Gastrocnemius medialis (tissue), 4 donors: Measurements from ENCODE around the gene CATSPER4. TPM values are rescaled to one million over a fixed set of nuclear protein-coding genes. Genes with fewer than 3 reads are reported as not detected.

Experiments
- ATAC-seq, 2 donors: fragments of 150-250 bp; one replicate each; pipeline ENCODE4 v1.9.1; 2016
- DNase-seq, 2 donors: peaks; one replicate each; pipeline ENCODE4 v3.0.0-alpha.2; 2019
- H3K27ac ChIP-seq, 4 donors: fragments of 200-600 bp; sonication (generic); 1 replicate in 1 of 4; 2 replicates in 3 of 4; pipeline ENCODE4 v1.5.1; 2016 to 2018; ENCODE audit warnings: mild to moderate bottlenecking in 2 of 4, moderate library complexity in 1 of 4
- H3K27me3 ChIP-seq, 3 donors: fragments of 200-600 bp; sonication (generic) in 2 of 3; 1 replicate in 1 of 3; 2 replicates in 2 of 3; pipeline versions ENCODE4 v1.5.1 to v1.6.0; 2016 to 2019; ENCODE audit warnings: mild to moderate bottlenecking in 1 of 3, moderate library complexity in 1 of 3
- H3K36me3 ChIP-seq, 2 donors: fragments of 200-600 bp; sonication (generic) in 1 of 2; one replicate each; pipeline ENCODE4 v1.5.1; 2017 to 2018
- H3K4me1 ChIP-seq, 2 donors: fragments of 200-600 bp; sonication (generic) in 1 of 2; one replicate each; pipeline ENCODE4 v1.5.1; 2016 to 2017; ENCODE audit warnings: mild to moderate bottlenecking in 2 of 2
- H3K4me3 ChIP-seq, 4 donors: fragments of 200-600 bp; sonication (generic) in 3 of 4; 1 replicate in 1 of 4; 2 replicates in 3 of 4; pipeline ENCODE4 v1.5.1; 2016 to 2019; ENCODE audit warnings: mild to moderate bottlenecking in 2 of 4
- H3K9me3 ChIP-seq, 3 donors: fragments of 200-600 bp; sonication (generic) in 2 of 3; 1 replicate in 1 of 3; 2 replicates in 2 of 3; pipeline ENCODE4 v1.5.1; 2016 to 2019
- CTCF ChIP-seq, 5 experiments: fragments of 450-650 bp in 3 of 5; fragments of 200-600 bp in 2 of 5; sonication (generic) in 2 of 5; IDR thresholded peaks in 4 of 5; conservative IDR thresholded peaks in 1 of 5; 1 replicate in 4 of 5; 2 replicates in 1 of 5; pipeline ENCODE4 v1.5.1; 2016 to 2019; ENCODE audit warnings: antibody characterized with exemption in 5 of 5, mild to moderate bottlenecking in 3 of 5, moderate library complexity in 3 of 5
- POLR2A ChIP-seq, 2 donors: fragments of 450-650 bp; IDR thresholded peaks; one replicate each; pipeline ENCODE4 v1.6.1; 2017; ENCODE audit warnings: antibody characterized with exemption in 2 of 2, mild to moderate bottlenecking in 2 of 2, moderate library complexity in 2 of 2
- in situ Hi-C, 4 donors: fragments of 200-750 bp; cut with MboI; loops; one replicate each; pipeline versions ENCODE4 v1.15.0 to v1.8.0; 2017; ENCODE audit warnings: low sequenced_read_pairs in 4 of 4
- intact Hi-C: fragments of 100-400 bp; cut with DNase I; formaldehyde crosslinking; loops from one replicate; pipeline ENCODE4 v1.15.1; 2023; ENCODE audit warnings: low total_unique reads
- total RNA-seq, 4 donors: library from RNA; depleted of rRNA; stranded (reverse); fragments of >200 nt; gene quantifications; one replicate each; pipeline versions ENCODE4 v1.1.0 to v1.2.3, GENCODE V29; 2016

Gene CATSPER4
- total RNA-seq, 4 donors from 2014 or later: not detected

- ATAC-seq (peak; percentile 75 to 78), DNase-seq (peak; percentile 85 to 93)
- H3K27ac ChIP-seq: peak overlapping the region; percentile 94 to 98 (median 96)
- intact Hi-C loops (loop anchor here (2.0 to 5.0 kb wide), 3 partner anchors 50 to 95 kb away; no protein-coding TSS in a partner anchor), in situ Hi-C loops (no loop called here)
- TF ChIP-seq POLR2A (IDR thresholded peaks at IDR 0.05) (no peak), CTCF (IDR thresholded peaks at IDR 0.05 in 4 of 5, conservative IDR thresholded peaks at IDR 0.05 in 1 of 5) (no peak)
- peak overlapping the region; percentile 38 to 52 (median 45) for H3K4me3 ChIP-seq
- H3K4me1 ChIP-seq: peaks cover 26 to 35% of the 10 kb centered on the region in 2 donors
- no peaks in the 10 kb centered on the region for H3K27me3 ChIP-seq
- no peaks in the 10 kb centered on the region for H3K9me3 ChIP-seq
- peaks cover 0 to 29% of the 10 kb centered on the region in 2 donors for H3K36me3 ChIP-seq
Measured at GRCh38 chr1:26182383-26182696, 8.1 kb upstream of the CATSPER4 start.

GRCh38 chr1:26184086-26184485, 6.3 kb upstream of the CATSPER4 start:
- Histone ChIP-seq H3K4me1 (peaks cover 26 to 35% of the 10 kb centered on the region in 2 donors), H3K27me3 (no peaks in the 10 kb centered on the region), H3K4me3 (no peak overlapping the region), H3K36me3 (peaks cover 0 to 45% of the 10 kb centered on the region in 2 donors), H3K9me3 (no peaks in the 10 kb centered on the region), H3K27ac (peak overlapping the region; percentile 94 to 98 (median 96))
- DNase-seq (no peak), ATAC-seq (no peak)
- intact Hi-C loops: loop anchor here (5.0 kb wide), 1 partner anchor 93 kb away; no protein-coding TSS in a partner anchor
- in situ Hi-C loops: no loop called here
- no peak for TF ChIP-seq POLR2A (IDR thresholded peaks at IDR 0.05)
- TF ChIP-seq CTCF (IDR thresholded peaks at IDR 0.05 in 4 of 5, conservative IDR thresholded peaks at IDR 0.05 in 1 of 5): no peak

- no peak for ATAC-seq
- intact Hi-C loops: loop anchor here (5.0 kb wide), 1 partner anchor 92 kb away; no protein-coding TSS in a partner anchor
- H3K9me3 ChIP-seq: no peaks in the 10 kb centered on the region
- H3K4me3 ChIP-seq: no peak overlapping the region
- TF ChIP-seq CTCF (IDR thresholded peaks at IDR 0.05 in 4 of 5, conservative IDR thresholded peaks at IDR 0.05 in 1 of 5) (no peak), POLR2A (IDR thresholded peaks at IDR 0.05) (no peak)
- no peak for DNase-seq
- H3K27me3 ChIP-seq: no peaks in the 10 kb centered on the region
- in situ Hi-C loops: no loop called here
- peak overlapping the region; percentile 94 to 98 (median 96) for H3K27ac ChIP-seq
- peaks cover 26 to 35% of the 10 kb centered on the region in 2 donors for H3K4me1 ChIP-seq
- peaks cover 0 to 51% of the 10 kb centered on the region in 2 donors for H3K36me3 ChIP-seq
Measured at GRCh38 chr1:26184883-26185282, 5.5 kb upstream of the CATSPER4 start.

- Histone ChIP-seq H3K4me3 (no peak overlapping the region), H3K27ac (no peak overlapping the region), H3K9me3 (no peaks in the 10 kb centered on the region), H3K4me1 (peaks cover 7 to 14% of the 10 kb centered on the region in 2 donors), H3K36me3 (peaks cover 0 to 51% of the 10 kb centered on the region in 2 donors), H3K27me3 (no peaks in the 10 kb centered on the region)
- ATAC-seq: no peak
- no peak for DNase-seq
- TF ChIP-seq CTCF (IDR thresholded peaks at IDR 0.05 in 4 of 5, conservative IDR thresholded peaks at IDR 0.05 in 1 of 5) (no peak), POLR2A (IDR thresholded peaks at IDR 0.05) (no peak)
- intact Hi-C loops (no loop called here), in situ Hi-C loops (no loop called here)
Measured at GRCh38 chr1:26187882-26188281, 2.5 kb upstream of the CATSPER4 start.

- DNase-seq (no peak), ATAC-seq (no peak)
- Histone ChIP-seq H3K4me1 (peaks cover under 1 to 8% of the 10 kb centered on the region in 2 donors), H3K4me3 (no peak overlapping the region), H3K36me3 (peaks cover 0 to 51% of the 10 kb centered on the region in 2 donors), H3K9me3 (no peaks in the 10 kb centered on the region), H3K27me3 (no peaks in the 10 kb centered on the region), H3K27ac (no peak overlapping the region)
- TF ChIP-seq POLR2A (IDR thresholded peaks at IDR 0.05): no peak
- TF ChIP-seq CTCF (IDR thresholded peaks at IDR 0.05 in 4 of 5, conservative IDR thresholded peaks at IDR 0.05 in 1 of 5): no peak
- intact Hi-C loops (no loop called here), in situ Hi-C loops (no loop called here)
Measured at GRCh38 chr1:26188477-26188876, 1.9 kb upstream of the CATSPER4 start.
